Right ventricle myocardium inferior (tissue), 1 donor: ENCODE measurements around the gene INPP5F. TPM values are rescaled to one million over a fixed set of nuclear protein-coding genes. Genes with fewer than 3 reads are reported as not detected.
"Not testable (repeated sequence)": the region's sequence is repeated elsewhere in the genome, so short reads cannot be mapped to it uniquely, and the experiment has no call there.

Experiments used
- ATAC-seq: fragments of 200-7000 bp; cut with Tn5 transposase; one replicate; pipeline ENCODE4 v1.9.1; 2020; ENCODE audit warnings: mild to moderate bottlenecking, moderate library complexity
- DNase-seq: peaks from one replicate; pipeline ENCODE4 v3.0.0; 2021; ENCODE audit errors: missing footprints
- intact Hi-C: fragments of 100-400 bp; cut with DNase I; formaldehyde crosslinking; loops from one replicate; pipeline ENCODE4 v1.11.0; 2022
- total RNA-seq: library from RNA; stranded (reverse); fragmentation: NEBNext Ultra II Directional; extraction: Animal tissue kit (Norgen Biotek cat#: 25700); gene quantifications from one replicate; pipeline ENCODE4 v1.2.1, GENCODE V29; 2021
- donor health status: DM: no; HTN: yes; CAD: no; lungs with severe emphysema.

Gene INPP5F
- total RNA-seq, 1 donor from 2014 or later, result 4.0 TPM

DNA sequence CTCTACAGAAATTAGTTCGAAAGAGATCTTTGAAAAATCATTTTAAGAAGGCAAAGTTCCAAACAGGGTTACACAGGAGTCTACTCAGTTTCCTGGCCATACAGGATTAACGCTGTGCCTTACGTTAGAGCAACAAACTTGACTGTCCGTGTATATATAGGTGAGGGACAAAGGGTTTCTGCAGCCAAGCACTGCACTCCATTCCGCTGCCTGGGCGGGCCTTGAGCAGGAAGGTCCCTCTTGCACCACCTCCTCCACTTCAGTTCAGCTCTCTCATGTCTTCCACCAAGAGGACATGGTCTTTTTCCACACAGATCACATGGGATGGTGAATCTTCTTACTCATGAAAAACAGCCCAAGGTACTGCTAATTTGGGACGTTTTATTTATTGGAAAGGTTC lies 103.6 kb downstream of the INPP5F start:
- intact Hi-C loops, result no loop called here
- DNase-seq (no peak), ATAC-seq (no peak)

GRCh38 chr10:119830851-119831250 lies 105.0 kb downstream of the INPP5F start:
- ATAC-seq, result no peak
- intact Hi-C loops, result no loop called here
- no peak for DNase-seq

DNA sequence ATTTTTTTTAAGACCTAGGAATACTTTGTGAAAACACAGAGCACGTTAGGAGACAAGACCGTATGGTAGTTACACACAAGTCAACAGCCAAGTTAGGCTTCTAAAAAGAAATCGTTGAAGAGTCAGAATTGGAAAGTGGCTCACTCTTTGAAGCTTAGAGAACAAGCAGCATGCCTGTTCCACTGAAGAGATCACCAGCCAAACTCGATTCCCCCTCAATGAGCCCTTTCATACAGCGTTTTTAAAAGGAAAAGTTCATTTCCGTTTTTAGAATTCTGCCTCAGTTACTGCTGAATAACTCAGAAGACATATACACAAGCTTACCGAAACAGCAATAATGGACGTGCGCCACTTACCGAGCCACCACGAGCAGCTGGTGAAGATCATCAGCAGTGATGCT lies 105.8 kb downstream of the INPP5F start:
- intact Hi-C loops, result no loop called here

DNA sequence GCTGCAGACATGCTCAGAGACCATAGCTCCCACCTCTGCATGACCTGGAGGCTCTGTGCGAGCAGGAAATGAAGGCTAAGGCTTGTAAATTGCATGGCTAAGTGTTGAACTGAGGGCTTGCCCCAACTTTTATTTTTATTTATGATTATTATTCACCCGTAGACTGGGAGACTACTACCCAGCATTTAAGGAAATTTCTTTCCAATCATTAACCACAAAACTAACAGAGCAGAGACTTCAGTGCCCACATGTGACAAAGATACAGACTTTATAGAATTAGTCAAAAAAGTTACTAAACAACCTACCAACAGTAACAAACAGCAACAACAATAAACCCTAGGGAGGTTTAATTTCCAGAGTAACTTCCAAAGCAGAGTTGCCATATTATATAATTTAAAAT lies 107.1 kb downstream of the INPP5F start:
- ATAC-seq (no peak), DNase-seq (no peak)
- intact Hi-C loops, result no loop called here

More for the DNA sequence above, 105.8 kb downstream of the INPP5F start:
- ATAC-seq (no peak), DNase-seq (no peak)

DNA sequence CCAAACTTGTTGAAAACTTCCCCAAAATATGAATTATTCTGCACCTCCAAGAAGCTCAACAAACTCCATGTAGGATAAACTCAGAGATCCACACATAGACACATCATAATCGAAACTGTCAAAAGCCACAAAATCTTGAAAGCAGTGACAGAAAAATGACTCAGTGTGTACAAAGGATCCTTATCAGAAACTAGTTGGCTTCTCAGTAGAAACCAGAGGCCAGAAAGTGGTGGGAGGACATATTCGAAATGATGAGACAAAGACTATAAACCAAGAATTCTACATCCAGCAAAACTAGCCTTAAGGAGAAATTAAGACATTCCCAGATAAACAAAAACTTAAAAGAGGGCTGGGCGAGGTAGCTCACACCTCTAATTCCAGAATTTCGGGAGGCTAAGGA lies 108.3 kb downstream of the INPP5F start:
- no peak for ATAC-seq
- intact Hi-C loops, result no loop called here

GRCh38 chr10:119845656-119846055 lies 119.8 kb downstream of the INPP5F start:
- no peak for ATAC-seq
- intact Hi-C loops, result no loop called here

More for the DNA sequence above, 108.3 kb downstream of the INPP5F start:
- no peak for DNase-seq

DNA sequence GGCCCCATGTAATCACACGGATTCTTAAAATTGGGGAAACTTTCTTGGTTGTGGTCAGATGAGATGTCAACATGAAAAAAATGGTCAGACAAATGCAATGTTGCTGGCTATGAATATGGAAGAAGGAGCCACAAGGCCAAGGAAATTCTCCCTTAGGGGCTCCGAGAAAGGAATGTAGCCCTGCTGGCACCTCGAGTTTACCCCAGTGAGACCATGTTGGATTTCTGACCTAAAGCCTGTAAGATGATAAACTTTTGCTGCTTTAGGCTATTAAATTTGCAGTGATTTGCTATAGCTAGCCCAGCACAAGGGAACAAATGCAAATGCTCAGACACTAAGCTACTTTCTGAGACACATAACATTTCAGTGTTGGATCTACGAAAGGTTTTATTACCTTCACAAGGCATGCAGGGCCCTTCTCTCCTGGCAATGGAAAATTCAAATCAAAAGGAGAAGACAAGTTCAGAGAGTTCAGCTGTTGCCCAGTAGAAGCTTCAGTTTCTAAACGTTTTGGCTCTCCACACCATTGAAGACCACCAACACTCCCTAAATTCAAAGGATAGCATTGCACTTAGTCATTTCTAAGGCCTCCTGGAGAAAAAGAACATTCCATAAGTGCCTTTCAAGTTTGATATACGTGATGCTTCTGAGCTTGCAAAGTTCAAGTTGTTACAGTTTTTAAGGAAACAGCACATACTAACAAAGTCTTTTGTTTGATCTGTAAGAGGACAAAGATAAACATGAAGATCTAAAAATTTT lies 123.4 kb downstream of the INPP5F start:
- intact Hi-C loops, result no loop called here
- DNase-seq (no peak), ATAC-seq (no peak)

More at GRCh38 chr10:119845656-119846055, 119.8 kb downstream of the INPP5F start:
- no peak for DNase-seq

DNA sequence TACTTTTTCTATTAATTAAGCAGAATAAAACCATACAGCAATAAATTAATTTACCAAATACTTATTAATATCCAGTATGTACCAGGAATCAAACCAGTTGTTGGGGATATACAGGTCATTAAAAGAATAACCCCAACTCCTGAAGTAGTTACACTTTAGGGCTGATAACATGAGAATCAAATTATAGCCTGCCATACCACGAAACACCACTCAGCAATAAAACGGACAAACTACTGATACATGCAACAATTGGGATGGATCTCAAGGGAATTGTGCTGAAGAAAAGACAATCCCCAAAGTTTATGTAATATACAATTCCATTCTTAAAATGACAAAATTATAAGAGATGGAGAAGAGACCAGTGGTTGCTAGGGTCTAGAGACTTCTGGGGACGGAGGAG lies 124.1 kb downstream of the INPP5F start:
- intact Hi-C loops, result no loop called here
- ATAC-seq (no peak), DNase-seq (no peak)

GRCh38 chr10:119852277-119852676 lies 126.4 kb downstream of the INPP5F start:
- intact Hi-C loops, result no loop called here
- no peak for ATAC-seq

DNA sequence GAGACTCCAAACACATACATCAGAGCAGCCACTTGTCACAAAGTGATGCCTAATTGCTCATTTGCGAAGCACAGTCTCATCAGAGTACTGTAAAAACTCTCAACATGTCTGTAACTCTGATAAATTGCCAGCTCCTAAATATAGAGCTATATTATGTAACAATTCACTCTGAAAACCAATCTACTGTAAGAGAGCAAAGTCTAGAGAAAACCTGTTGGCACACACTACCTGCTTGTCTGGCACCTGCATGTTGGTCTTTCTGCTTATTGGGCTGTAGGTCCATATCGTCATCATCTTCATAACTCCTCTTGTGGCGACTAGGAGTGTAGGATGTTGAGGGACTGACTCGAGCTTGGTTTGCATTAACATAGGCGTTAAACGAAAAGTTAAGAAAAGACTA lies 127.0 kb downstream of the INPP5F start:
- no peak for ATAC-seq
- intact Hi-C loops, result no loop called here
- DNase-seq, result no peak

More at GRCh38 chr10:119852277-119852676, 126.4 kb downstream of the INPP5F start:
- no peak for DNase-seq

DNA sequence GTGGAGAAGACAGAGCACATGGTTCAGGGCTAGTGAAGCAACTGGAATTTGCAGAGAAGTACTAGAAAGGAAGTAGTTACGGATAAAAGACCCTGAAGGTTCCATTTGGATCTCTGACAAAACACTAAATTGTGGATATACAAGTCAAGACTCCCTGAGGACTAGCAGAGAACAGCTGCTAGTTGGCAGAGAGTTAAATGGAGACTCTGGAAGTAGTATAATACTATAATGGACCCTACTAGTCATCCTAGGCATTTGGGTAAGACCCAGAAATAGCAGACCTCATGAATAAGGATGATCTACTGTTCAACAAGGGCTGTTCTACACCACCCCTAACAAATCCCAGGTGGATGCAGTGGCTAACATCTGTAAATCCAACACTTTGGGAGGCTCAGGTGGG lies 127.7 kb downstream of the INPP5F start:
- intact Hi-C loops, result no loop called here
- DNase-seq (no peak), ATAC-seq (no peak)

GRCh38 chr10:119858063-119858462 lies 132.2 kb downstream of the INPP5F start:
- intact Hi-C loops, result loop anchor here (2.0 to 5.0 kb wide), 2 partner anchors 106 to 249 kb away; no protein-coding TSS in a partner anchor
- ATAC-seq, result no peak
- DNase-seq, result no peak

DNA sequence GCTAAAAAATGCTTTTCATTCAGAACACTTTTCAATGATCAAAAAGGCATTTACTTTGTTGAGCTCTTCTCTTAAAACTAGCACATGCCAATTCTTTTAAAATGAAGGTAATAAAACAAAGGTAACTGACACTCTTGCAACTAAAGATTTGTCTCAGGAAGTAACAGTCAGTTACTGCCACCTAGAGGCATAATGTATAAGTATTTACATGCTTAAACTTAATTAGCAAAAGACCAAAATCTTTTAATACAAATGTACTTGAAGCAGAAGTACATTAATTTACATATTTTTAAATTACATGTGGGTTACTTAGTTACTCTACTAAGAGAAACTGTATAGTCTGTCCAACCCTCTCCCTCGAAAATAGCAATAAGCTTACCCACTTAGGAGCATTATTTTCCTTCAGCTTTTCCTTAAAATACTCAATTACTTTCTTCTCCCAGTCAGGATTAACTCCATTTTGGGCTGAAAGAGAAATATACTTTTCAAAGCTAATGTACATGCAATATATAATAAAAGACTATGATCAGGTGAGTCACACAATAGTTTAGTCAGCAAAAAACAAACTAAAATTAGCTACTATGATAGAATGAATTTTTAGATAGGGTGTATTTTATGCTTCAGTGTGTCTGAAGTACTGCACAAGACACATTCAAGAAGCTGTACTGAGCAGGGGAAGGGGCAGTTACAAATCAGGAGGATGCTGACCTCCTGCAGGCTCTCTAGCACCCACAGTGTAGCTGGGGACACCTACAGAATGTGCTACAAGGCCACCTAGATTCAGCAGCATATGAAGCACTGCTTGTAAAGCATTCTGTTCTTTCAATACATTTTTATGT lies 133.8 kb downstream of the INPP5F start:
- DNase-seq (no peak), ATAC-seq (no peak)
- intact Hi-C loops, result loop anchor here (1.0 to 5.0 kb wide), 3 partner anchors 107 to 251 kb away; no protein-coding TSS in a partner anchor

DNA sequence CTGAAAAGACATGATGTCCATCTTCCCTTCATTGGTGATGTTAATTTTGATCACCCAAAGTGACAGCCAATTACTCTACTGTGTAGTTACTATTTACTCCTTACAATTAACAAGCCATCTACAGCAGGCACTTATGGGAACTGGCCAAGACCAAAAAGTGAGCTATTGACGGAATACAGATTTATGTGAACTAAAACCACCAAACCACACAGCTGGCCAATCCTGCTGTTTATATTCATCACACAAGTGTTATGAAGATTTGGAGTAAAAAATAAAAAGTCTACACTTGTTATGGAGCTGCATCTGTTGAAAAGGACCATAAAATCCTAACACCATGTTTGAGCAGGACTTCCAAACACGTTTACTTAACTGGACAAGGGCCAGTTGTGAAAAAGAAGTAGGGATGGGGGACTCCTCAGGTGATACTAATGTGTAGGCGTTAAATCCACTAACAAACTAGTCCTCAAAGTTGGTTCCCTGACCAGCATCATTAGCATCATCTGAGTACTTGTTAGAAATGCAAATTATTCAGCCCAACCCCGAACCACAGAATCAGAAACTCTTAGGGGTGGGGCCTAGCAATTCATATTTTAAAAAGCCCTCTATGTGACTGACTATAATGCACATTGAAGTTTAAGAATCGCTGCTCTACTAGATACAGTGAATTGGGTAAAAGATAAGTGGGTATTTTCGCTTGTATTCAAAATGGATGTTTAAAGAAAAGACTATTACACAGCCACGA lies 135.2 kb downstream of the INPP5F start:
- ATAC-seq (no peak), DNase-seq (no peak)
- intact Hi-C loops, result no loop called here

GRCh38 chr10:119862524-119862923 lies 136.7 kb downstream of the INPP5F start:
- intact Hi-C loops, result no loop called here
- DNase-seq (no peak), ATAC-seq (no peak)

DNA sequence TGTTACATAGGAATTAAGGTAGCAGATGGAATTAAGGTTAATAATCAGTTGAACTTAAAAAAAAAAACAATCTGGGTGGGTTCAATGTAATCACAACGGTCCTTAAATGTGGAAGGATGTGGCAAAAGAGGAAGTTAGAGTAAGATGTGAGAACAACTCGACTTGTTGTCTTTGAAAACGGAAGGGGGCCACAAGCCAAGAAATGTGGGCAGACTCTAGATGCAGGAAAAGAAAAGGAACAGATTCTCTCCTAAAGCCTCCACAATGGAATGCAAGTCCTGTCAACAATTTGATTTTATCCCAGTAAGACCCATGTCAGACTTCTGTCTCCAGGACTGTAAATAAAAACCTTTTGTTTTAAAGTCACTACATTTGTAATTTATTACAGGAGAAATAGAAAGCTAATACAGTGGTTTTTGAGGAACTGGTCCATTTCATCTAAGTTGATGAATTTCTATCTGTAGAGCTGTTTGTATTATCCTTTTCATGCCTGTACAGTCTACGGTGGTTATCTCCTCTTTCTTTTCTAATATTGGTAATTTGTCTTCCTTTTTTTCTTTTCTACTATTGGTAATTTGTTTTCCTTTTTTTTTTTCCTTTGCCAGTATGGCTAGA lies 138.2 kb downstream of the INPP5F start:
- ATAC-seq (no peak), DNase-seq (no peak)
- intact Hi-C loops, result no loop called here

GRCh38 chr10:119865699-119866240 lies 139.9 kb downstream of the INPP5F start:
- ATAC-seq, result no peak
- no peak for DNase-seq
- intact Hi-C loops, result no loop called here

DNA sequence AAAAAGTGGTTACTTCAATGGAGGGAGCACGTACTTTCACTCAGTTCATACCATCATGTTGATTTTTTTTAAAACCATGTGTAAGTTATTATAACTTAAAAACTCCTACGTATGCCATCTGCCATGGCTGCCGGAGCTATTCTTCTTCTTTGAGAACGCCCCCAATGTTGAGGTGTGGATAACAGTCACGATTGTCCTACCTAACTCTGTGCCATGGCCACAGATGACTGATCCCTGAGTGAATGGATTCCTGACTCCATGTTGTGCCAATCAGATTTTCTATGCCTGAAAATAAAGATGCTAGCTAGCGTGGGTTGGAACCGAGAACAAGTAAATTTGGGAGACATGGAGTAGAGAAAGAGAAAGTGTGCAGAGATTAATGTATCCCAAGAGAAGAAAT lies 141.5 kb downstream of the INPP5F start:
- intact Hi-C loops, result no loop called here
- DNase-seq (no peak), ATAC-seq (no peak)

DNA sequence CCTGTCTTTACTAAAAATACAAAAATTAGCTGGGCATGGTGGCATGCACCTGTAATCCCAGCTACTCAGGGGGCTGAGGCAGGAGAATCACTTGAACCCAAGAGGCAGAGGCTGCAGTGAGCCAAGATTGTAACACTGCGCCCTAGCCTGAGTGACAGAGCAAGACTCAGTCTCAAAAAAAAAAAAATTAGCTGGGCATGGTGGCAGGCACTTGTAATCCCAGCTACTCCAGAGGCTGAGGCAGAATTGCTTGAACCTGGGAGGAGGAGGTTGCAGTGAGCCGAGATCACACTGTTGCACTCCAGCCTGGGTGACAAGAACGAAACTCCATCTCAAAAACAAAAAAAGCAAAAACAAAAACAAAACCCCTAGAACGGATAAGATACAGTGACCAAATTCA lies 143.5 kb downstream of the INPP5F start:
- intact Hi-C loops, DNase-seq, ATAC-seq: not testable (repeated sequence)
